ENCODE measurements around the gene ATF3.

Gene ATF3

DNA sequence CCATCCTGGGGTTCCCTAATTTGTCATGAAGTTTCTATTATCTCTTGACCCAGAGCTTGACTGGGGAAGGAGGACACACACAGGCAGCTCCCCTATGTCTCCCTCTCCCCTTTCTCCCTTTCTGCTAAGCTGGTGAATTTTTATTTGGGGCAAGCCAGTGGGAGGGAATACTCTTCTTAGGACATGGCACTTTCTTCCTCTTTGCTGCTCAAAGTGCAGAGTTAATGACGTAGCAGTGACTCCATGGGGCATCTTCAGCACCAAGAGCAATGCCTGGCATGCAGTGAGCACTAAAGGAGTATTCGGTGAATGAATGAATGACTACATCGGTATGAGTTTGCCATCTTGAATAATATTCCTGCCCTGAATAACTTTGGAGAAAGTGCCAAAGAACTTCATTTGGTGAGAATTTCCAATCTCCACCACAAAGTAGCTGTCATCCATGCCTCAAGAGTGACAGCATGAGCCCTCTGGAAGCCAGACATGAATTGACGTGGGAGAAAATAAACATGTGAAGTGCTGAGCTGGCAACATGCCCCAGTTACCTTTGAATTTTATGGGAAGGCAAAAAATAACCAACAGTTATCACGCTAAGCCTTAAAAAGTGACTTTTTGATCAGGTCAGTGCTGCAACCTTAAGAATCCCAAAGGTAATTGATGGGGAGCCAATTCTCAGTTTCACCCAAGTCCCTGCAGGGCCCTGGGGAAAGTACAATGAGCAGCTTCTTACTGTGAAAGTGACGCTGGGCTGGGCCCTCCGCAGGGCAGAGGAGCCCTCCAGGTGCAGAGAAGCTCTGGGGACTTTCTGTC is 22.1 kb upstream of the ATF3 start:
- DNase-seq (ENCODE audit: low read depth in 2 of 2): no peak

DNA sequence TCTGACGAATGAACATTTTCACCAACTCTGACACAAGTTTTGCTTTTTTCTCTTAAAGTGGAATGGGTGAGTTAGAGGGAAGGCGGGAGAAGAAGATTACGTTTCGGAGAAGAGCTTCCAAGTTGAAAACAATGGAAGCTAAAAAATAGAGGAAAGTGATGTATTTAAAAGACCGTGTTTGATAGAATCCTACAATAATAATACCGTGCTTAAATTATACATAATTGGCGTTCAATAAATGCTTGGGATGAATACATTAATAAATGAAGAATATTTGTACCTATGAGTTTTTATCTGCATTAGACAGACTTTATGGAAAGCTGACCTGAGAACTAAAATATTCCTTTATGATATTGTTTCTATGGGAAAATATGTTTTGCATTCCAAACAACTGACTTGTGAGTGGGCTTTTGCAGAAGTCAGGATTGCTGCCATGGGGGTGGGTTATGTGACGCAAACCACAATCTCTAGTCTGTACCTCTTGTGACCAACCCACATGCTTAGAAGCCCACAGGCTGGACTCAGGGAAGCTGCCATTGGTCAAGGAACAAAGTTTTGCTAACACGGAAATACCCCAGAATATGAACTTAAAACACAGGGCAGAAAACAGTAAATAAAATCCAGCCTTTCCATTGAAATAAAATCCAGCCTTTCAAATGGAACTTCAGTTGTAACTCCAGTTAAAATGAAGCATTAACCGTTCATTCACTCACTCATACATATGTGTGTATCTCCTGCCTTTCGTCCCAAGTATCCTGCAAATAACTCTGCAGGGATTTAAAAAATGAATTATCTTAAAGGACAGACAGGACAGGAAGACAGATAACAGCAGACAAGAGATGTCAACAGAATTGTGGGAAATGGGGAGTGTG is 21.3 kb upstream of the ATF3 start:
- DNase-seq (ENCODE audit: low read depth in 2 of 2): no peak

GRCh38 chr1:212587888-212588510 is 20.6 kb upstream of the ATF3 start:
- DNase-seq (ENCODE audit: low read depth in 2 of 2): no peak

DNA sequence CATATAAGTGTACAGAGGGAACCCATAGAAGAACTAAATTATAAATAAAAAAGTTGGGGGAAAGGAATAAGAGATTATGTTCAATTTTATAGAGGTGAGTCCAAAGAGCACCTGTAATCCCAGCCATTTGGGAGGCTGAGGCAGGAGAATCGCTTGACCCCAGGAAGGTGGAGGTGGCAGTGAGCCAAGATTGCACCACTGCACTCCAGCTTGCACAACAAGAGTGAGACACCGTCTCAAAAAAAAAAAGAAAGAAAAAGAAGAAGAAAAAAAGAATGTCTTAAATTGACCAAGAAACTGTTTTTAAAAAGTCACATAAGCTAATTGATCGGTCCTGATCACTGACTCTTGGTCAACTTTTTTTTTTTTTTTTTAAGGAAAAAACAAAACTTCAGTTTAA is 19.1 kb upstream of the ATF3 start:
- no peak for DNase-seq (ENCODE audit: low read depth in 2 of 2)

DNA sequence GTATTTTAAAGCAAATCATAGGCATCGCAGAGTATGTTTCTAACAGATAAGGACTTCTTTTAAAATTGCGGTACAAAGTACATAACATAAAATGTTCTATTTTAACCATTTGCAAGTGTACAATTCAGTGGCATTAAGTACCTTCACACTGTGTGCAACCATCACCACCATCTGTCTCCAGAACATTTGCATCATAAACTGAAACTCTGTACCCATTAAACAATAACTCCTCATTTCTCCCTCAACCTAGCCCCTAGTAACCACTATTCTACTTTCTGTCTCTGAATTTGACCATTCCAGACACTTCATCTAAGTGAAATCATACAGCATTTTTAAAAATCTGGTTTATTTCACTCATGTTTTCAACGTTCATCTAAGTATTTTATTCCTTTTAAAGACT is 16.6 kb upstream of the ATF3 start:
- no peak for DNase-seq (ENCODE audit: low read depth in 2 of 2)

DNA sequence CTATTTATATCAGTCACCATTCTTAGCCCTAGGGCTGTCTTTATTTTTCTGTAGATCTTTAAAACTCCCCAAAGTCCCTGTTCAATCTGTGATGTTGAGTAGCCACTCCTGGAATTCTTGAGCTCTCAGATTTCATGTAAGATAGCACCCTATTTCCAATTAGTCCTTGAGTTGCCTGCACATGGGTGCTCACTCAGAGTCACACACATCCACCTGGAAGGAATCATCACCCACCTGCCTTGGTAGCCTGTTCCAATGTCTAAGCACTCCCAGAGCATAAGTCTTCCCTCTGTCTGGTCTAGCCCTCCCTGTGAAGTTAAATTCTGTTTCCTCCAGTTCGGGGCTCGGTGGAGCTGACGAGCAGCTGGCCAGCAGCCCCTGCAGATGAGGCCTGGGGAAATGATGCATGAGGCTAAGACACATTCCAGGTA is 14.7 kb upstream of the ATF3 start:
- no peak for DNase-seq (ENCODE audit: low read depth in 2 of 2)

DNA sequence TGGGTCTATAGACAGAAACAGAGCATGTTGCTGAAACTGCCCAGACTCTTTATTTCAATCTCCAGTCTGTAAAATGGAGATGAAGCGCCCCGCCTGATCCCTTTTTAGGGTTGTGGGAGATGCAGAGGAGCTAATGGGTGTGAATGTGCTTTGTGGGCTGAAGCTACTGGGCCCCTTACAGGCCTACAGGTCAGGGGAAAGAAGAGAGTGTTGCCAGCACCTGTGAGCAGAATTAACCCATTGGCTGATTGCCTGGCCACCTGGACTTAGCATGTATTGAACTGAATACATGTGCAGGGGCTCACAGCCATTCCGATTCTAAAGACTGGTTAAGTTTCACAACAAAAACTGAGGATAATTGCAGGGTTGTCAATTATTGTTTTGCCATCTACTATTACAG is 13.9 kb upstream of the ATF3 start:
- no peak for DNase-seq (ENCODE audit: low read depth in 2 of 2)

- no peak for DNase-seq (ENCODE audit: low read depth in 2 of 2)
Measured at GRCh38 chr1:212595229-212595628, 13.3 kb upstream of the ATF3 start.

DNA sequence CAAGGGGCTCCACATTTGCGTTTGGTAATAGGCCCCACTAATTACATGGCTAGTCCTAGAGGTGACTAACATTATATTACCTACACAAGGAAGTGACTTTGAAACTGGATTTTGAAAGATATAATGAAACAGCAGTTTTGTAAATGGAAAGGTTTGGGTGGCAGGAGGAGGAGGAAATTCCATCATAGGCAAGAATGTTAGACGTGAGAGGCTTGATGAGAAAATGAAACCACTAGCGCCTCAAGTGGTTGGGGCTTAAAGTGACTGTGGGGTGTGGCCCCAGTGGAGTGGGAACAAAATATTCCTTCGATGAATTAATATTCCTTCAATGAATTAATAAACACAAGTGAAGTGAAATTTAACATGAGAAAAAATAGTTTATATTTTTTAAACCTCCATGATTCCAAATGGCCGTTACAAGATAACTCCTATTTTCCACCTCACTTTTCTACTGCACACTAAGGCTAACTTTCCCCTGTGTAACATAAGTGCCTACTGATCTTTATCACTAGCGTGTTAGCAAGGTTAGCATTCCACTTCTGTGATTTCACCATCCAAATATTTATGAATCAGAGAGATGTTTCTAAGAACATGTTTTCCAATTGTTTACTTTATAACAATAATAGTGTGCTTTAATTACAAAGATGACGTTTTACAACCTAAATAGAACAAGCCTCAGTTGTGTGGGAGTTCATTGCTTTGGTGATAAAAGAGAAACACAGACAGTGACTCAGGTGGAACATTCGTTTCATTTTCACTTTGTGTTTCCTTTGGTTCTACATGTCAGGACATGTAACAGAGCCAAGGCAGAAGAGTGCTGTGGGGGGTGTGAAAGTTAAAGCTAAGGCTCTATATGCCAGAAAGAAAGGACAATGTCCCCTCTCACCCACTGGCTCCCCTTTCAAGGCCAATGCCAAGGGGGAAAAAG is 12.5 kb upstream of the ATF3 start:
- DNase-seq (ENCODE audit: low read depth in 2 of 2): peak in 1 of 2 donors; percentile 34

- DNase-seq (ENCODE audit: low read depth in 2 of 2): no peak
Measured at GRCh38 chr1:212596798-212597197, 11.8 kb upstream of the ATF3 start.

- no peak for DNase-seq (ENCODE audit: low read depth in 2 of 2)
Measured at GRCh38 chr1:212597487-212597886, 11.1 kb upstream of the ATF3 start.

GRCh38 chr1:212600071-212600915 is 8.3 kb upstream of the ATF3 start:
- DNase-seq (ENCODE audit: low read depth in 2 of 2): no peak

DNA sequence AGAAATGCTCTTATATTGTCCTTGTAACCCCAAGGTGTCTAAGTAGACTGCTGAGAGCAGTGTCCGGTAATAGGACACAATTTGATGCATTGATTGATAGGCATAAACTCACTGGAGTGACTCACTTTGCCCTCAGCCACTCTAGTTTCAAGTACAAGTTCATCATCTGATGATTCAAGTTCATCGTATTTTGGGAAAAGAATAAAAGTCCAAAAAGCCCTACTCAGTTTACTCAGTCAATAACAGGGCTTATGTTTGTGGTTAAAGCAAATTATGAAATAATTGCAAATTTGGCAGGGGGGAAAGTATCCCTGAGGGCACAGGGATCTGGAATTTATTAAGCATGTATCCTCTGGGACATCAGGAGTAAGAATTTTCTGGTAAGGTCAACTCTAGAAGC is 7.6 kb upstream of the ATF3 start:
- DNase-seq (ENCODE audit: low read depth in 2 of 2): no peak

GRCh38 chr1:212601524-212601923 is 7.0 kb upstream of the ATF3 start:
- no peak for DNase-seq (ENCODE audit: low read depth in 2 of 2)

- no peak for DNase-seq (ENCODE audit: low read depth in 2 of 2)
Measured at GRCh38 chr1:212605441-212606394, 2.8 kb upstream of the ATF3 start.

- DNase-seq (ENCODE audit: low read depth in 2 of 2): peak; percentile 26 to 32
Measured at GRCh38 chr1:212606395-212607205, 2.0 kb upstream of the ATF3 start.

DNA sequence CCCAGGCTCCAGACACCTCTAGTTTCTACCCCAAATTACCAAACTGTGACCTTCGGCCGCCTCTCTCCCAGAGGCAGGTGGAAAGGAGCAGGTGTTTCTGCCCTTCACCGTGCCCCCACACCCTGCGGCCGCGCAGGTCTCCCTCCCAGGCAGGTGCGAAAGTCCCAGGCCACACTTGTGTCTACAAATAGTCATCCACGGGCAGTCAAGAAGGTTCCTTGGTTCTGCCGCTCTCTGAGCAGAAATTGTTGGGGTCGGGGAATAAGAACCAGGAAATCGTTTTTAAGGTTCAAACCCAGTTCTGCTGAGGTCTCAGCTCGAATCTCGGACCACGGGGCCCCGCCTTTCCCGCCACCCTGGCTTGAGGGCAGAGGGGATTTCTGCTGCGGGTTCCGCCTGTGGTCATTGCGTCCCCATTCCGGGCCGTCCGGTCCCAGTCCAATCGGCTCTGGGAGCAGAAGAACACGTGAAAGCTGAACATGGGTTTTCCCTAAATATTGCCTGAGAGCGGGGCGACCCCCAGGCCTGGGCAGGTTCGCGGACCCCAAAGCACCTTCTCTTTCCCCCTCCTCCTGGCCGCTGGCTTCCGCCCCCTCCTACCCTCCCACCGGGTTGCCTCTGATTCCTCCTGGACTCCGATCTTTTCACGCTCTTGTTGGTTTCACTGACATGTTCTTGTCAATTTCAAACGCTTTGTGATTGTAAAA is 1.2 kb upstream of the ATF3 start:
- no peak for DNase-seq (ENCODE audit: low read depth in 2 of 2)

- no peak for DNase-seq (ENCODE audit: low read depth in 2 of 2)
Measured at GRCh38 chr1:212607913-212608391, 609 bp upstream of the ATF3 start.
